H1 (cell line): ENCODE results near the gene MYCBP2. TPM values are rescaled to one million over a fixed set of nuclear protein-coding genes. Genes with fewer than 3 reads are reported as not detected.

Experiments used
- CTCF ChIA-PET: fragments of 300-600 bp; sonication (Branson Sonifier 250); formaldehyde crosslinking; loops from one replicate; lab custom pipeline; 2021; ENCODE audit not compliant: partially characterized antibody; lab: Charles Lee
- POLR2A ChIA-PET: fragments of 300-600 bp; sonication (Branson Sonifier 250); formaldehyde crosslinking; loops from one replicate; lab custom pipeline; 2021; ENCODE audit warnings: inconsistent platforms; ENCODE audit not compliant: partially characterized antibody; lab: Charles Lee
- DNase-seq, 2 experiments: peaks; one replicate each; pipeline versions ENCODE4 v3.0.0 to v3.0.0-alpha.2; 2010 to 2022; ENCODE audit warnings: low spot score in 2 of 2, low read depth in 1 of 2, mixed read lengths in 1 of 2
- FAIRE-seq: peaks from 2 replicates; lab custom pipeline; 2011; peaks lifted over from hg19 to GRCh38; lab: Jason Lieb, UNC
- H2AFZ ChIP-seq: 2 replicates; pipeline ENCODE4 v1.8.1; 2012; ENCODE audit warnings: low read length, inconsistent platforms
- H2AK5ac ChIP-seq: 2 replicates; pipeline ENCODE4 v1.6.1; 2013; ENCODE audit warnings: low read depth, low read length
- H2BK120ac ChIP-seq: replicated peaks from 2 replicates; pipeline ENCODE3; 2013; ENCODE audit warnings: low read depth, low read length, inconsistent platforms
- H2BK12ac ChIP-seq: 2 replicates; pipeline ENCODE4 v1.6.1; 2013; ENCODE audit warnings: low read depth, low read length
- H2BK15ac ChIP-seq: 2 replicates; pipeline ENCODE4 v1.6.1; 2013; ENCODE audit warnings: low read length
- H2BK20ac ChIP-seq: 2 replicates; pipeline ENCODE4 v1.6.1; 2013; ENCODE audit warnings: low read length
- H2BK5ac ChIP-seq: 2 replicates; pipeline ENCODE4 v1.6.1; 2013; ENCODE audit warnings: low read depth, low read length
- H3K14ac ChIP-seq: 2 replicates; pipeline ENCODE4 v1.6.1; 2013; ENCODE audit warnings: inconsistent platforms; ENCODE audit not compliant: insufficient read length
- H3K18ac ChIP-seq: 2 replicates; pipeline ENCODE4 v1.6.1; 2013; ENCODE audit warnings: low read length; ENCODE audit errors: extremely low read depth
- H3K23ac ChIP-seq: 2 replicates; pipeline ENCODE4 v1.6.1; 2013; ENCODE audit warnings: inconsistent platforms; ENCODE audit not compliant: insufficient read length
- H3K23me2 ChIP-seq: 2 replicates; pipeline ENCODE4 v1.6.1; 2013; ENCODE audit warnings: low read depth, low read length
- H3K27ac ChIP-seq: 2 replicates; pipeline ENCODE4 v1.6.1; 2011; ENCODE audit warnings: low read depth, low read length, inconsistent platforms
- H3K27me3 ChIP-seq, 4 experiments: replicated peaks in 1 of 4; 1 replicate in 1 of 4; 2 replicates in 3 of 4; pipeline versions ENCODE4 v1.6.1 to v1.8.1; 2011 to 2013; ENCODE audit warnings: low read length in 3 of 4, mild to moderate bottlenecking in 3 of 4, inconsistent platforms in 2 of 4, mixed read lengths in 2 of 4, moderate library complexity in 1 of 4; ENCODE audit not compliant: control insufficient read depth in 3 of 4, insufficient read depth in 3 of 4; ENCODE audit errors: extremely low read depth in 1 of 4
- H3K36me3 ChIP-seq, 4 experiments: 2 replicates each; pipeline versions ENCODE4 v1.6.1 to v1.8.1; 2011 to 2013; ENCODE audit warnings: mild to moderate bottlenecking in 4 of 4, low read length in 3 of 4, moderate library complexity in 2 of 4, control low read depth in 1 of 4, inconsistent platforms in 1 of 4; ENCODE audit not compliant: insufficient read depth in 4 of 4, control insufficient read depth in 2 of 4
- H3K4ac ChIP-seq: replicated peaks from 2 replicates; pipeline ENCODE3; 2013; ENCODE audit warnings: low read length, low read depth, mixed read lengths, inconsistent platforms; ENCODE audit not compliant: insufficient read length
- H3K4me1 ChIP-seq, 4 experiments: replicated peaks in 1 of 4; 1 replicate in 1 of 4; 2 replicates in 3 of 4; pipeline versions ENCODE4 v1.6.1 to v1.8.1; 2011 to 2013; ENCODE audit warnings: low read length in 3 of 4, inconsistent platforms in 2 of 4, mixed read lengths in 1 of 4; ENCODE audit not compliant: insufficient read depth in 4 of 4, control insufficient read depth in 3 of 4
- H3K4me2 ChIP-seq, 2 experiments: 2 replicates each; pipeline versions ENCODE4 v1.6.1 to v1.8.1; 2011 to 2013; ENCODE audit warnings: low read depth in 2 of 2, low read length in 2 of 2, control low read depth in 1 of 2, inconsistent platforms in 1 of 2, mild to moderate bottlenecking in 1 of 2; ENCODE audit not compliant: insufficient read depth in 1 of 2
- H3K4me3 ChIP-seq, 4 experiments: fragments of 200-600, 300-600 bp in 1 of 4; sonication (generic), shearing (Covaris generic), sonication (Bioruptor Twin) in 1 of 4; 2 replicates each; pipeline versions ENCODE4 v1.5.1 to v1.8.1; 2011 to 2016; ENCODE audit warnings: low read length in 4 of 4, low read depth in 3 of 4, control low read depth in 2 of 4, inconsistent platforms in 2 of 4, mild to moderate bottlenecking in 2 of 4, mixed read lengths in 1 of 4, moderate library complexity in 1 of 4; ENCODE audit not compliant: insufficient read depth in 2 of 4; ENCODE audit errors: extremely low read depth in 1 of 4
- H3K56ac ChIP-seq: replicated peaks from 2 replicates; pipeline ENCODE3; 2013; ENCODE audit warnings: low read depth, mild to moderate bottlenecking, mixed read lengths, low read length, inconsistent platforms; ENCODE audit not compliant: insufficient read length
- H3K79me1 ChIP-seq: 2 replicates; pipeline ENCODE4 v1.6.1; 2013; ENCODE audit warnings: low read depth, low read length, control low read depth
- H3K79me2 ChIP-seq, 2 experiments: 2 replicates each; pipeline versions ENCODE4 v1.6.1 to v1.8.1; 2012 to 2013; ENCODE audit warnings: low read length in 2 of 2, mild to moderate bottlenecking in 2 of 2, inconsistent platforms in 1 of 2; ENCODE audit not compliant: insufficient read depth in 2 of 2, control insufficient read depth in 1 of 2
- H3K9ac ChIP-seq, 4 experiments: replicated peaks in 1 of 4; 1 replicate in 1 of 4; 2 replicates in 3 of 4; pipeline versions ENCODE4 v1.6.1 to v1.8.1; 2011 to 2013; ENCODE audit warnings: low read depth in 3 of 4, low read length in 3 of 4, control low read depth in 2 of 4, mild to moderate bottlenecking in 2 of 4, moderate library complexity in 2 of 4, inconsistent platforms in 1 of 4; ENCODE audit errors: extremely low read depth in 1 of 4
- H3K9me3 ChIP-seq, 2 experiments: 2 replicates each; pipeline versions ENCODE4 v1.6.1 to v1.8.1; 2012 to 2013; ENCODE audit warnings: mild to moderate bottlenecking in 2 of 2, moderate library complexity in 2 of 2, control low read depth in 1 of 2, inconsistent platforms in 1 of 2, low read depth in 1 of 2, low read length in 1 of 2, mixed read lengths in 1 of 2; ENCODE audit not compliant: insufficient read depth in 2 of 2
- H4K20me1 ChIP-seq, 2 experiments: replicated peaks in 1 of 2; 2 replicates each; pipeline versions ENCODE3 to v1.8.1; 2011 to 2013; ENCODE audit warnings: inconsistent platforms in 2 of 2, low read length in 2 of 2, mild to moderate bottlenecking in 1 of 2; ENCODE audit not compliant: insufficient read depth in 2 of 2, control insufficient read depth in 1 of 2
- H4K5ac ChIP-seq: 2 replicates; pipeline ENCODE4 v1.6.1; 2013; ENCODE audit warnings: low read length, low read depth, mixed read lengths, inconsistent platforms; ENCODE audit not compliant: insufficient read length
- H4K8ac ChIP-seq: 2 replicates; pipeline ENCODE4 v1.8.0; 2013; ENCODE audit warnings: mild to moderate bottlenecking, moderate library complexity, low read length, inconsistent platforms; ENCODE audit not compliant: insufficient read depth; ENCODE audit errors: extremely low read depth
- H4K91ac ChIP-seq: replicated peaks from 2 replicates; pipeline ENCODE3; 2013; ENCODE audit warnings: low read length, mixed read lengths, inconsistent platforms; ENCODE audit not compliant: insufficient read length
- ASH2L ChIP-seq: fragments of 200-600, 300-600 bp; sonication (generic); IDR thresholded peaks from one replicate; pipeline ENCODE4 v1.7.1; 2017; ENCODE audit warnings: low read length
- ATF3 ChIP-seq: IDR thresholded peaks from 2 replicates; pipeline ENCODE4 v1.6.1; 2011; ENCODE audit warnings: low read depth, mild to moderate bottlenecking, low read length; ENCODE audit not compliant: insufficient read depth
- BRCA1 ChIP-seq: IDR thresholded peaks from 2 replicates; pipeline ENCODE4 v1.6.1; 2012; ENCODE audit warnings: low read depth, low read length, improper control_type of control experiment
- CBX5 ChIP-seq: fragments of 300-800, 300-1000 bp; sonication (generic); IDR thresholded peaks from 2 replicates; pipeline ENCODE4 v1.7.1; 2016; ENCODE audit warnings: antibody characterized with exemption, low read length, low read depth
- CREB1 ChIP-seq: IDR thresholded peaks from 2 replicates; pipeline ENCODE4 v1.6.1; 2012; ENCODE audit warnings: inconsistent platforms
- CTBP2 ChIP-seq: IDR thresholded peaks from 2 replicates; pipeline ENCODE4 v1.7.0; 2011; ENCODE audit warnings: borderline replicate concordance, mild to moderate bottlenecking, moderate library complexity, mixed read lengths, low read length; ENCODE audit not compliant: insufficient read depth, insufficient read length
- HDAC6 ChIP-seq: IDR thresholded peaks from one replicate; pipeline ENCODE4 v1.7.1; 2012; ENCODE audit warnings: low read depth, mild to moderate bottlenecking, inconsistent platforms, low read length, moderate library complexity
- RAD21 ChIP-seq, 2 experiments: IDR thresholded peaks in 1 of 2; conservative IDR thresholded peaks in 1 of 2; 2 replicates each; pipeline ENCODE4 v1.6.1; 2011; ENCODE audit warnings: low read depth in 2 of 2, low read length in 2 of 2, improper control_type of control experiment in 1 of 2, inconsistent platforms in 1 of 2, mild to moderate bottlenecking in 1 of 2, moderate library complexity in 1 of 2
- RFX5 ChIP-seq: IDR thresholded peaks from 2 replicates; pipeline ENCODE4 v1.6.1; 2011; ENCODE audit warnings: low read depth, low read length, improper control_type of control experiment, borderline replicate concordance
- SIRT6 ChIP-seq: IDR thresholded peaks from one replicate; pipeline ENCODE4 v1.7.1; 2012; ENCODE audit warnings: low read length, inconsistent platforms
- TAF7 ChIP-seq: optimal IDR thresholded peaks from 2 replicates; pipeline ENCODE3; 2011; ENCODE audit warnings: low read depth, mild to moderate bottlenecking, inconsistent platforms, low read length, moderate library complexity, borderline replicate concordance
- ZNF274 ChIP-seq: IDR thresholded peaks from 2 replicates; pipeline ENCODE4 v1.7.0; 2012; ENCODE audit warnings: low read length, borderline replicate concordance; ENCODE audit errors: extremely low read depth
- WGBS, 2 experiments: shearing (Covaris generic) in 1 of 2; methylation state at CpG; one replicate each; pipeline versions ENCODE4 v1.1.6 to v1.1.7; 2013 to 2015; ENCODE audit warnings: low lambda C conversion rate in 2 of 2, mixed read lengths in 2 of 2, inconsistent platforms in 1 of 2, low coverage in 1 of 2, missing lambda C conversion rate in 1 of 2; ENCODE audit not compliant: insufficient replicate concordance in 2 of 2, insufficient coverage in 1 of 2, insufficient read length in 1 of 2; ENCODE audit errors: extremely low coverage in 1 of 2, missing lambda C conversion rate in 1 of 2; 5-methylcytosine and 5-hydroxymethylcytosine counted together
- polyA plus RNA-seq, 7 experiments: library from polyadenylated mRNA; depleted of rRNA in 3 of 7; stranded (reverse) in 5 of 7; unstranded in 2 of 7; fragments of >200 nt in 5 of 7; fragments of 200-250 nt in 2 of 7; gene quantifications; 1 replicate in 5 of 7; 2 replicates in 1 of 7; 4 replicates in 1 of 7; pipeline versions ENCODE4 v1.2.1 to v1.2.3, GENCODE V29; 2011 to 2013; ENCODE audit warnings: missing spikeins in 2 of 7, mixed read lengths in 2 of 7
- total RNA-seq: library from RNA; stranded (reverse); fragmentation: NEBNext Ultra II Directional; extraction: Animal tissue kit (Norgen Biotek cat#: 25700); gene quantifications from 2 replicates; pipeline ENCODE4 v1.2.1, GENCODE V29; 2021

The MYCBP2 gene
- total and polyA plus RNA-seq, 2 of the 8 experiments (the other 6 are each of a cell fraction or from before 2014, with no cell fraction given), result 19.0 to 52.1 TPM

- 95% methylated on average over 5 of the region's 5 CpGs; no CpG with 5 or more reads in 1 of the 2 experiments for WGBS, 2 experiments
- H3K14ac ChIP-seq, result no peak overlapping the region
- CTCF ChIA-PET, result interaction anchor here (1.0 to 1.7 kb wide), 4 partner anchors 13 to 61 kb away, joined by 3 to 4 read pairs (median 4); no protein-coding TSS in a partner anchor
- no peak for TF ChIP-seq SIRT6
- TF ChIP-seq CTBP2, result no peak
- no peak for TF ChIP-seq RFX5
- TF ChIP-seq RAD21 (IDR thresholded peaks at IDR 0.05 in 1 of 2, conservative IDR thresholded peaks at IDR 0.05 in 1 of 2; ENCODE audit: low read depth in 2 of 2, low read length in 2 of 2), result no peak
- no peak for TF ChIP-seq BRCA1
- TF ChIP-seq TAF7, result no peak
- TF ChIP-seq ATF3, result no peak
- no peak for TF ChIP-seq ZNF274
- TF ChIP-seq CREB1, result no peak
- no peak for TF ChIP-seq CBX5
- no peak for TF ChIP-seq ASH2L
- no peak for TF ChIP-seq HDAC6
Observed at GRCh38 chr13:77042566-77043177, 284.2 kb downstream of the MYCBP2 start.

More at GRCh38 chr13:77042566-77043177, 284.2 kb downstream of the MYCBP2 start:
- no peak overlapping the region for H3K27ac ChIP-seq
- H2BK15ac ChIP-seq, result no peak overlapping the region
- no peaks in the 10 kb centered on the region for H3K27me3 ChIP-seq
- H4K91ac ChIP-seq, result no peak overlapping the region
- H3K23ac ChIP-seq, result no peak overlapping the region
- DNase-seq (no peak), FAIRE-seq (no peak)
- no peak overlapping the region for H2AK5ac ChIP-seq
- no peak overlapping the region for H3K4me3 ChIP-seq
- no peak overlapping the region for H2BK5ac ChIP-seq
- no peaks in the 10 kb centered on the region for H3K79me2 ChIP-seq
- no peak overlapping the region for H2AFZ ChIP-seq
- H3K23me2 ChIP-seq, result no peaks in the 10 kb centered on the region
- H3K9me3 ChIP-seq, result no peaks in the 10 kb centered on the region
- H3K4me2 ChIP-seq, result no peak overlapping the region
- H3K36me3 ChIP-seq, result peaks cover 0 to 5% (median 2%) of the 10 kb centered on the region in 4 experiments; a peak in 3 of 8 replicates
- no peak overlapping the region for H2BK120ac ChIP-seq
- no peak overlapping the region for H3K18ac ChIP-seq
- no peak overlapping the region for H3K4ac ChIP-seq
- H4K20me1 ChIP-seq, result no peaks in the 10 kb centered on the region
- H3K9ac ChIP-seq, result no peak overlapping the region
- no peaks in the 10 kb centered on the region for H3K79me1 ChIP-seq
- no peak overlapping the region for H3K56ac ChIP-seq
- H4K5ac ChIP-seq, result no peak overlapping the region
- peaks cover 0 to 3% (median 3%) of the 10 kb centered on the region in 4 experiments; a peak in 3 of 7 replicates for H3K4me1 ChIP-seq
- no peak overlapping the region for H2BK20ac ChIP-seq
- no peak overlapping the region for H4K8ac ChIP-seq
- POLR2A ChIA-PET, result interaction anchor here (0.7 to 1.5 kb wide), 4 partner anchors 13 to 17 kb away, joined by 3 to 4 read pairs (median 4); partner anchors contain the start of gene FBXL3
- H2BK12ac ChIP-seq, result no peak overlapping the region
